Astrocyte (in vitro differentiated cells and primary cell): ENCODE measurements around the gene FH. TPM values are rescaled to one million over a fixed set of nuclear protein-coding genes. Genes with fewer than 3 reads are reported as not detected.

Source experiments
- DNase-seq: peaks from one replicate; pipeline ENCODE4 v3.0.0-alpha.2; 2010; ENCODE audit warnings: low read depth
- FAIRE-seq: peaks from 2 replicates; lab custom pipeline; 2011; peaks lifted over from hg19 to GRCh38; lab: Jason Lieb, UNC
- H2AFZ ChIP-seq: 2 replicates; pipeline ENCODE4 v1.6.0; 2012; ENCODE audit warnings: low read depth, low read length, inconsistent platforms
- H3K27ac ChIP-seq: 2 replicates; pipeline ENCODE4 v1.5.1; 2011; ENCODE audit warnings: low read depth, low read length, inconsistent platforms
- H3K27me3 ChIP-seq: 2 replicates; pipeline ENCODE4 v1.6.0; 2011; ENCODE audit warnings: low read length, inconsistent platforms; ENCODE audit not compliant: insufficient read depth
- H3K36me3 ChIP-seq: 2 replicates; pipeline ENCODE4 v1.5.1; 2011; ENCODE audit warnings: low read length, inconsistent platforms; ENCODE audit not compliant: insufficient read depth
- H3K4me1 ChIP-seq: 2 replicates; pipeline ENCODE4 v1.5.1; 2011; ENCODE audit warnings: low read length, inconsistent platforms; ENCODE audit not compliant: insufficient read depth
- H3K4me2 ChIP-seq: 2 replicates; pipeline ENCODE4 v1.6.0; 2012; ENCODE audit warnings: low read length, inconsistent platforms
- H3K4me3 ChIP-seq: 2 replicates; pipeline ENCODE4 v1.5.1; 2011; ENCODE audit warnings: low read depth, mild to moderate bottlenecking, low read length, inconsistent platforms; ENCODE audit not compliant: insufficient read depth
- H3K79me2 ChIP-seq: 2 replicates; pipeline ENCODE4 v1.6.0; 2012; ENCODE audit warnings: mild to moderate bottlenecking, low read length, inconsistent platforms; ENCODE audit not compliant: insufficient read depth
- H3K9ac ChIP-seq: 2 replicates; pipeline ENCODE4 v1.6.0; 2012; ENCODE audit warnings: mild to moderate bottlenecking, low read length, inconsistent platforms
- H3K9me3 ChIP-seq: 2 replicates; pipeline ENCODE4 v1.5.1; 2012; ENCODE audit warnings: low read depth, mild to moderate bottlenecking, low read length, inconsistent platforms; ENCODE audit not compliant: insufficient read depth
- H4K20me1 ChIP-seq: 2 replicates; pipeline ENCODE4 v1.6.0; 2012; ENCODE audit warnings: low read length, inconsistent platforms; ENCODE audit not compliant: insufficient read depth
- H3K27ac Mint-ChIP-seq: one replicate; pipeline ENCODE4 v1.8.0; 2021; ENCODE audit warnings: mild to moderate bottlenecking, mixed read lengths; ENCODE audit not compliant: unreplicated experiment
- H3K27me3 Mint-ChIP-seq: one replicate; pipeline ENCODE4 v1.8.0; 2021; ENCODE audit warnings: low read depth, mixed read lengths; ENCODE audit not compliant: unreplicated experiment
- H3K36me3 Mint-ChIP-seq: one replicate; pipeline ENCODE4 v1.8.0; 2021; ENCODE audit warnings: low read depth, mixed read lengths; ENCODE audit not compliant: unreplicated experiment
- H3K4me1 Mint-ChIP-seq: one replicate; pipeline ENCODE4 v1.8.0; 2021; ENCODE audit warnings: low read depth, mixed read lengths; ENCODE audit not compliant: unreplicated experiment
- H3K4me3 Mint-ChIP-seq: one replicate; pipeline ENCODE4 v1.8.0; 2021; ENCODE audit warnings: mild to moderate bottlenecking, moderate library complexity, mixed read lengths; ENCODE audit not compliant: unreplicated experiment
- H3K9me3 Mint-ChIP-seq: one replicate; pipeline ENCODE4 v1.8.0; 2021; ENCODE audit warnings: mild to moderate bottlenecking, mixed read lengths; ENCODE audit not compliant: unreplicated experiment
- CTCF ChIP-seq: IDR thresholded peaks from 2 replicates; pipeline ENCODE4 v1.5.1; 2011; ENCODE audit warnings: low read depth, mild to moderate bottlenecking, inconsistent platforms, low read length, moderate library complexity; ENCODE audit not compliant: insufficient read depth
- EZH2 ChIP-seq: IDR thresholded peaks from 2 replicates; pipeline ENCODE4 v1.6.1; 2012; ENCODE audit warnings: mild to moderate bottlenecking, low read length, inconsistent platforms; ENCODE audit not compliant: insufficient read depth
- total RNA-seq: library from RNA; stranded (reverse); gene quantifications from 2 replicates; pipeline ENCODE4 v1.2.1, GENCODE V29; 2021

The FH gene
- total RNA-seq, 1 donor from 2014 or later: 49.4 TPM

DNA sequence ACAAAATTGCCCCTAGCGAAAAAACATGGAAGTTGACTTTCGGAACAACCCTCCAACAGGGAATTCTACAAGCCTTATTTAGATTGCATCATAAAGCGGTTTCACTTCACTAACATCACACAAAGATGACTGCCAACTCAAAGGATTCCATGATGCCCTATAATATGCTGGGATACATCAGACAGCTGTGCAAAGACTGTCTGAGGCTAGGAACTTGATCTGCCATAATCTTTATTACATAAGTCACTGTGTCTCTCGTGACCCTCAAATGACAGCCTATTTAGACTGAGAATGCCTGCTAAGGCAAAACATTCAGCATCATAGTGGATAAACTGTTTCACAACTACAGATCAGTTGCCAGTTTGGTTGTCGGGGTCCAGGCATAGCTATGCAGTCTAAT, 23.8 kb downstream of the FH start:
- Histone ChIP-seq H3K4me3 (no peak overlapping the region), H3K4me2 (no peak overlapping the region), H3K79me2 (no peaks in the 10 kb centered on the region), H3K27me3 (no peaks in the 10 kb centered on the region), H3K9me3 (no peaks in the 10 kb centered on the region), H3K36me3 (peaks cover 43% of the 10 kb centered on the region), H4K20me1 (no peaks in the 10 kb centered on the region), H3K9ac (no peak overlapping the region), H3K27ac (no peak overlapping the region), H3K4me1 (no peaks in the 10 kb centered on the region), H2AFZ (no peak overlapping the region)
- H3K36me3 Mint-ChIP-seq: peaks cover 7% of the 10 kb centered on the region
- TF ChIP-seq CTCF (no peak), EZH2 (no peak)
- FAIRE-seq (no peak), DNase-seq (no peak)
- H3K9me3 Mint-ChIP-seq: no peaks in the 10 kb centered on the region
- H3K27ac Mint-ChIP-seq: no peak overlapping the region
- no peaks in the 10 kb centered on the region for H3K4me1 Mint-ChIP-seq
- no peak overlapping the region for H3K4me3 Mint-ChIP-seq
- no peaks in the 10 kb centered on the region for H3K27me3 Mint-ChIP-seq

DNA sequence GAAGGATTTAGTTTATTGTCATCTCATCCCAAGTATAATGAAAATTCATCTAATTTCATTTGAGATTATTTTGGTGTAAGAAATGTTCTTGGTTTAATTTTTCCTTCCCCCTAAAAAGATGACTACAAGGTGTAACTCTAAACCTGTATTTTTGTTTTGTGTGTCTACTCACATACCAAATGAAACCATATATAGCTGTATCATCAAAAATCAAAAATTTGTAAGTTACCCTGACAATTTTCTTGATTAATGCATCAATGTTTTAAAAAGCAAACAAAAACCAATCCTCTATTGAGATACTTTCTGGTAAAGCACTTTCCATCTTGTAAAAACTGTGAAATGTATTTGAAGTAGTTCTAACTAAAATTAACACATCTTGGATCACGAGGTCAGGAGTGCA, 30.8 kb downstream of the FH start:
- no peaks in the 10 kb centered on the region for H3K4me1 ChIP-seq
- no peaks in the 10 kb centered on the region for H3K79me2 ChIP-seq
- DNase-seq (no peak), FAIRE-seq (no peak)
- no peak overlapping the region for H3K9ac ChIP-seq
- H3K4me3 ChIP-seq: no peak overlapping the region
- no peak overlapping the region for H3K27ac ChIP-seq
- no peaks in the 10 kb centered on the region for H3K27me3 ChIP-seq
- no peaks in the 10 kb centered on the region for H3K9me3 ChIP-seq
- Mint-ChIP-seq H3K9me3 (no peaks in the 10 kb centered on the region), H3K27me3 (no peaks in the 10 kb centered on the region), H3K4me1 (no peaks in the 10 kb centered on the region), H3K36me3 (no peaks in the 10 kb centered on the region), H3K4me3 (no peak overlapping the region), H3K27ac (no peak overlapping the region)
- H2AFZ ChIP-seq: no peak overlapping the region
- no peaks in the 10 kb centered on the region for H4K20me1 ChIP-seq
- no peaks in the 10 kb centered on the region for H3K36me3 ChIP-seq
- no peak overlapping the region for H3K4me2 ChIP-seq
- TF ChIP-seq CTCF: no peak

GRCh38 chr1:241485554-241485992, 34.0 kb downstream of the FH start:
- no peaks in the 10 kb centered on the region for H3K36me3 ChIP-seq
- H3K27ac ChIP-seq: no peak overlapping the region
- DNase-seq: no peak
- H3K36me3 Mint-ChIP-seq: no peaks in the 10 kb centered on the region
- no peak overlapping the region for H3K4me3 ChIP-seq
- H3K9me3 ChIP-seq: no peaks in the 10 kb centered on the region
- no peak overlapping the region for H3K4me3 Mint-ChIP-seq
- no peak overlapping the region for H3K27ac Mint-ChIP-seq
- H3K79me2 ChIP-seq: no peaks in the 10 kb centered on the region
- H3K4me1 Mint-ChIP-seq: peaks cover 11% of the 10 kb centered on the region
- H3K4me2 ChIP-seq: no peak overlapping the region
- H3K9me3 Mint-ChIP-seq: no peaks in the 10 kb centered on the region
- no peaks in the 10 kb centered on the region for H4K20me1 ChIP-seq
- H3K9ac ChIP-seq: no peak overlapping the region
- H3K27me3 Mint-ChIP-seq: no peaks in the 10 kb centered on the region
- H3K4me1 ChIP-seq: peaks cover 2% of the 10 kb centered on the region
- no peak overlapping the region for H2AFZ ChIP-seq
- no peak for TF ChIP-seq EZH2
- TF ChIP-seq CTCF: peak; percentile 57
- no peak for FAIRE-seq
- H3K27me3 ChIP-seq: no peaks in the 10 kb centered on the region
